IMR-90 (cell line): Measurements from ENCODE around the gene WDFY2. TPM values are rescaled to one million over a fixed set of nuclear protein-coding genes. Genes with fewer than 3 reads are reported as not detected.

Experiments used
- ATAC-seq: fragments of 200-7000 bp; cut with Tn5 transposase; 2 replicates; pipeline ENCODE4 v1.9.1; 2020; ENCODE audit warnings: low read depth, mild to moderate bottlenecking, moderate library complexity
- BruUV-seq: library from RNA; stranded (reverse); fragments of 400-500 nt; replicated peaks from 2 replicates; lab custom pipeline; 2021; lab: Mats Ljungman, UMichigan
- CTCF ChIA-PET: fragments of 300-600 bp; formaldehyde crosslinking; extraction: SDS; loops from one replicate; lab custom pipeline; 2021; ENCODE audit warnings: antibody characterized with exemption; lab: Yijun Ruan, JAX
- POLR2A ChIA-PET: fragments of 300-600 bp; sonication (Branson Sonifier 250); formaldehyde crosslinking; loops from one replicate; lab custom pipeline; 2022; ENCODE audit warnings: antibody characterized with exemption; ENCODE audit not compliant: unreplicated experiment; lab: Charles Lee
- DNase-seq: peaks from one replicate; pipeline ENCODE4 v3.0.0; 2013
- H2AFZ ChIP-seq: replicated peaks from 2 replicates; pipeline ENCODE3; 2013; ENCODE audit warnings: low read length, mild to moderate bottlenecking; ENCODE audit not compliant: poor library complexity
- H2AK5ac ChIP-seq: 2 replicates; pipeline ENCODE4 v1.6.1; 2013; ENCODE audit warnings: low read depth, low read length, inconsistent platforms
- H2AK9ac ChIP-seq: replicated peaks from 2 replicates; pipeline ENCODE3; 2013; ENCODE audit warnings: mild to moderate bottlenecking, low read depth, low read length, moderate library complexity; ENCODE audit not compliant: poor library complexity
- H2BK120ac ChIP-seq: 2 replicates; pipeline ENCODE4 v1.6.1; 2013; ENCODE audit warnings: low read depth, low read length, inconsistent platforms
- H2BK15ac ChIP-seq: 3 replicates; pipeline ENCODE4 v1.6.1; 2013; ENCODE audit warnings: low read depth, low read length, inconsistent platforms
- H2BK20ac ChIP-seq: 2 replicates; pipeline ENCODE4 v1.6.1; 2013; ENCODE audit warnings: low read depth, mild to moderate bottlenecking, inconsistent platforms, low read length, moderate library complexity
- H2BK5ac ChIP-seq: 2 replicates; pipeline ENCODE4 v1.6.1; 2013; ENCODE audit warnings: mild to moderate bottlenecking, low read depth, low read length, inconsistent platforms; ENCODE audit not compliant: poor library complexity, severe bottlenecking
- H3K14ac ChIP-seq: replicated peaks from 2 replicates; pipeline ENCODE4 v1.6.1; 2013; ENCODE audit warnings: low read depth, low read length, inconsistent platforms
- H3K18ac ChIP-seq: 2 replicates; pipeline ENCODE4 v1.6.1; 2013; ENCODE audit warnings: low read depth, low read length, control low read depth
- H3K23ac ChIP-seq: 2 replicates; pipeline ENCODE4 v1.6.1; 2013; ENCODE audit warnings: low read depth, low read length, inconsistent platforms
- H3K27ac ChIP-seq: 2 replicates; pipeline ENCODE4 v1.5.1; 2013; ENCODE audit warnings: mild to moderate bottlenecking, control low read depth, low read length; ENCODE audit not compliant: insufficient read depth
- H3K27me3 ChIP-seq: 2 replicates; pipeline ENCODE4 v1.6.1; 2013; ENCODE audit warnings: low read length; ENCODE audit not compliant: control insufficient read depth, insufficient read depth
- H3K36me3 ChIP-seq: 2 replicates; pipeline ENCODE4 v1.6.1; 2013; ENCODE audit warnings: low read length, mixed read lengths; ENCODE audit not compliant: control insufficient read depth, insufficient read depth
- H3K4ac ChIP-seq: 2 replicates; pipeline ENCODE4 v1.6.1; 2013; ENCODE audit warnings: low read depth, low read length, inconsistent platforms
- H3K4me1 ChIP-seq: 2 replicates; pipeline ENCODE4 v1.6.1; 2013; ENCODE audit warnings: low read length, mixed read lengths; ENCODE audit not compliant: control insufficient read depth, insufficient read depth
- H3K4me2 ChIP-seq: 2 replicates; pipeline ENCODE4 v1.6.1; 2013; ENCODE audit warnings: low read depth, mild to moderate bottlenecking, control low read depth, low read length, moderate library complexity
- H3K4me3 ChIP-seq: 2 replicates; pipeline ENCODE4 v1.5.1; 2013; ENCODE audit warnings: low read depth, mild to moderate bottlenecking, control low read depth, low read length, moderate library complexity; ENCODE audit not compliant: insufficient read depth
- H3K56ac ChIP-seq: 2 replicates; pipeline ENCODE4 v1.6.1; 2013; ENCODE audit warnings: low read length, inconsistent platforms; ENCODE audit not compliant: insufficient read depth; ENCODE audit errors: extremely low read depth
- H3K79me1 ChIP-seq, 2 experiments: 2 replicates each; pipeline ENCODE4 v1.6.1; 2013; ENCODE audit warnings: low read length in 2 of 2, inconsistent platforms in 1 of 2, low read depth in 1 of 2
- H3K9ac ChIP-seq: 2 replicates; pipeline ENCODE4 v1.6.1; 2013; ENCODE audit warnings: low read depth, low read length, control low read depth
- H3K9me1 ChIP-seq: 2 replicates; pipeline ENCODE4 v1.6.1; 2013; ENCODE audit warnings: low read length, inconsistent platforms; ENCODE audit not compliant: insufficient read depth
- H3K9me3 ChIP-seq: 2 replicates; pipeline ENCODE4 v1.6.1; 2013; ENCODE audit warnings: low read length; ENCODE audit not compliant: control insufficient read depth, insufficient read depth
- H4K20me1 ChIP-seq: 2 replicates; pipeline ENCODE4 v1.6.1; 2013; ENCODE audit warnings: low read length, inconsistent platforms; ENCODE audit not compliant: insufficient read depth
- H4K5ac ChIP-seq: 2 replicates; pipeline ENCODE4 v1.6.1; 2013; ENCODE audit warnings: mild to moderate bottlenecking, low read depth, low read length, control low read depth
- H4K8ac ChIP-seq, 2 experiments: 2 replicates each; pipeline ENCODE4 v1.6.1; 2013; ENCODE audit warnings: low read depth in 2 of 2, low read length in 2 of 2, control low read depth in 1 of 2, inconsistent platforms in 1 of 2
- H4K91ac ChIP-seq: 2 replicates; pipeline ENCODE4 v1.6.1; 2013; ENCODE audit warnings: low read depth, low read length, inconsistent platforms; ENCODE audit not compliant: insufficient read depth
- BHLHE40 ChIP-seq: fragments of 150-350 bp; IDR thresholded peaks from 2 replicates; pipeline ENCODE4 v1.6.1; 2016; ENCODE audit warnings: mild to moderate bottlenecking, low read depth, low read length
- CEBPB ChIP-seq: IDR thresholded peaks from 2 replicates; pipeline ENCODE4 v1.6.1; 2012; ENCODE audit warnings: low read depth, low read length, improper control_type of control experiment
- CHD1 ChIP-seq: IDR thresholded peaks from 2 replicates; pipeline ENCODE4 v1.6.1; 2012; ENCODE audit warnings: low read depth, low read length, improper control_type of control experiment
- MAFK ChIP-seq: IDR thresholded peaks from 2 replicates; pipeline ENCODE4 v1.6.1; 2012; ENCODE audit warnings: low read depth, low read length, improper control_type of control experiment
- MXI1 ChIP-seq: IDR thresholded peaks from 2 replicates; pipeline ENCODE4 v1.6.1; 2012; ENCODE audit warnings: low read depth, mild to moderate bottlenecking, low read length, moderate library complexity, borderline replicate concordance
- RAD21 ChIP-seq: IDR thresholded peaks from 2 replicates; pipeline ENCODE4 v1.6.1; 2012; ENCODE audit warnings: low read length, improper control_type of control experiment
- RFX5 ChIP-seq: IDR thresholded peaks from 2 replicates; pipeline ENCODE4 v1.8.0; 2012; ENCODE audit warnings: low read depth, mild to moderate bottlenecking, low read length, moderate library complexity
- dilution Hi-C: fragments of 300-500 bp; cut with HindIII; formaldehyde crosslinking; loops from one replicate; pipeline ENCODE4 v1.14.3; 2018; ENCODE audit warnings: low sequenced_read_pairs; ENCODE audit not compliant: unreplicated experiment
- in situ Hi-C: fragments of 300-500 bp; cut with MboI; formaldehyde crosslinking; loops from 3 replicates; pipeline ENCODE4 v1.14.3; 2019; ENCODE audit warnings: low sequenced_read_pairs, inconsistent platforms, mixed read lengths
- intact Hi-C: fragments of 100-400 bp; cut with micrococcal nuclease; formaldehyde crosslinking; loops from 2 replicates; pipeline ENCODE4 v1.10.0; 2022
- polyA plus RNA-seq, 3 experiments: library from polyadenylated mRNA; depleted of rRNA; stranded (reverse); fragments of >200 nt; gene quantifications; 2 replicates each; pipeline ENCODE4 v1.2.3, GENCODE V29; 2012; ENCODE audit warnings: low replicate concordance in 1 of 3
- total RNA-seq: library from RNA; depleted of rRNA; stranded (reverse); fragments of >200 nt; gene quantifications from 2 replicates; pipeline ENCODE4 v1.2.3, GENCODE V29; 2012
- TF ChIP-seq, protein P1 (sequence below): fragments of 150-350 bp; IDR thresholded peaks from 2 replicates; pipeline ENCODE4 v1.6.1; 2017; ENCODE audit warnings: mild to moderate bottlenecking, antibody characterized with exemption, low read length, low read depth

The WDFY2 gene
- total and polyA plus RNA-seq, 2 of the 4 experiments (the other 2 are of a cell fraction), result 4.3 to 5.4 TPM

DNA sequence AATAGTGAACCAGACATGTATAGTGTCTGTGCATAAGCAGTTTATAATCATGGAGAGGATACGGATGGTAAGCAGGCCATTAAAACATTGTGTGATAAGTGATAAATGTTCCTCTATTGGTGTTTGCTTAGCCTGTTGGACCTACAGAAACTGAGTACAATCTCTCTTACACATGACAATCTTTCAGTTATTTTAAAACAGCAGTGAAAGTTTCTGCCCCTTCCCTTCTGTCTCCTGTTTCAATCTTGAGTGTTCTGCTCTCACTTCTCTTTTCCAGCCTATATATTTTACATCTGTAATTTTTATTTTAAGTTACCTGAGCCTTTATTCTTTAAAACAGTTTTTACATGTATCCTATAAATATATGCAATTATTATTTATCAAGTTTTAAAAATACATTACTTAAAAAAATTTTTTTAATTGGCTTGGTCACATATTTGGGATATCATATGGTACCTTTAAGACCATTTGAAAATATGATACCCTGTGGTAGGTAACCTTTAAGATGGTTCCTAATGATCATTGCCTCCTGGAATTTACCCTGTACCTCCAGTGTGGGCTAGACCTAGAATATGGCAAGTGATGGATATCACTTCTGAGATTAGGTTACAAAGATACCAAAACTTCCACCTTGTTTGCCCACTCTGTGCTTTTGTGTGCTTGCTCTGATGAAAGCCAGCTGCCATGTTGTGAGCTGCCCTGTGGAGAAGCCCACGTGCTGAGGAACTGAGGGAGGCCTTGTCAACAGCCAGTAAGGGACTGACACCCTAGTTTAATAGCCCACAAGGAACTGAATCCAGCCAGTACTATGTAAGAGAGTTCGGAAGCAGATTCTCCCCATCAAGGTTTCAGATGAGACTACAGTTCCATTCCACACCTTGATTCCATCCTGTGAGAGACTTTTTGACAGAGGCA, 120.4 kb downstream of the WDFY2 start (continued):
- TF ChIP-seq CHD1 (no peak), CEBPB (no peak)

DNA sequence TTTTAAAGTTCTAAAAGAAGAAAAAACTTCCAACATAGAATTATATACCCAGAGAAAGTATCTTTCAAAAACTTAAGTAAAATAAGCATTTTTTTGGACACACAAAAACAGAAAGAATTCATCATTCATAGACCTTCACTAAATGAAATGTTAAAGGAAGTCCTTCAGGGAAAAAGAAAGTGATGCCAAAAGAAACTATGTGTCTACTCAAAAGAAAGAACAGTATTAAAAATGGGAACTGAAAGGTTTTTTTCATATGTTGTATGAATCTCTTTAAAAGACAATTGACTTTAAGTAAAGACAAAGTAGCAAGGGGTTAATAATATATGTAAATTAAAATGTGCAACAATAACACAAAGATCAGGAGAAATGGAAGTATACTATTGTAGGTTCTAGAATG, 123.2 kb downstream of the WDFY2 start:
- H3K4ac ChIP-seq, result no peak overlapping the region
- H2BK120ac ChIP-seq, result no peak overlapping the region
- peaks cover 3% of the 10 kb centered on the region for H3K36me3 ChIP-seq
- H3K4me3 ChIP-seq, result no peak overlapping the region
- H3K9ac ChIP-seq, result no peak overlapping the region
- H3K27me3 ChIP-seq, result no peaks in the 10 kb centered on the region
- H3K23ac ChIP-seq, result no peak overlapping the region
- H2AFZ ChIP-seq, result no peak overlapping the region
- in situ Hi-C loops (no loop called here), dilution Hi-C loops (no loop called here), intact Hi-C loops (no loop called here)
- H4K20me1 ChIP-seq, result no peaks in the 10 kb centered on the region
- H2AK5ac ChIP-seq, result no peak overlapping the region
- H3K79me1 ChIP-seq, result peaks cover 11 to 19% of the 10 kb centered on the region in 2 experiments; a peak in 3 of 4 replicates
- H2AK9ac ChIP-seq, result no peak overlapping the region
- no TSS peak for BruUV-seq
- no peak overlapping the region for H2BK5ac ChIP-seq
- no peak overlapping the region for H3K27ac ChIP-seq
- no peak overlapping the region for H3K56ac ChIP-seq
- ChIA-PET CTCF (no interaction called here), POLR2A (no interaction called here)
- H3K4me1 ChIP-seq, result no peaks in the 10 kb centered on the region
- no peak overlapping the region for H3K4me2 ChIP-seq
- H4K91ac ChIP-seq, result no peak overlapping the region
- DNase-seq (no peak), ATAC-seq (no peak)
- no peak overlapping the region for H3K14ac ChIP-seq
- TF ChIP-seq CHD1, result no peak
- no peak for TF ChIP-seq RFX5
- TF ChIP-seq, protein P1, sequence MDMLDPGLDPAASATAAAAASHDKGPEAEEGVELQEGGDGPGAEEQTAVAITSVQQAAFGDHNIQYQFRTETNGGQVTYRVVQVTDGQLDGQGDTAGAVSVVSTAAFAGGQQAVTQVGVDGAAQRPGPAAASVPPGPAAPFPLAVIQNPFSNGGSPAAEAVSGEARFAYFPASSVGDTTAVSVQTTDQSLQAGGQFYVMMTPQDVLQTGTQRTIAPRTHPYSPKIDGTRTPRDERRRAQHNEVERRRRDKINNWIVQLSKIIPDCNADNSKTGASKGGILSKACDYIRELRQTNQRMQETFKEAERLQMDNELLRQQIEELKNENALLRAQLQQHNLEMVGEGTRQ, result no peak
- no peak for TF ChIP-seq MAFK
- TF ChIP-seq BHLHE40, result no peak
- no peak for TF ChIP-seq RAD21
- no peak for TF ChIP-seq MXI1
- no peak overlapping the region for H4K8ac ChIP-seq
- no peak overlapping the region for H2BK20ac ChIP-seq
- H3K9me1 ChIP-seq, result peaks cover 6% of the 10 kb centered on the region; the same call in 1 of the 2 replicates
- no peak overlapping the region for H4K5ac ChIP-seq
- no peak overlapping the region for H3K18ac ChIP-seq
- H2BK15ac ChIP-seq, result no peak overlapping the region
- no peaks in the 10 kb centered on the region for H3K9me3 ChIP-seq
